GM21737 (cell line): ENCODE results near the gene NFIA.

Experiments
- ATAC-seq: cut with Tn5 transposase; IDR thresholded peaks from one replicate; pipeline ENCODE4 v1.9.1; 2021; ENCODE audit warnings: mild to moderate bottlenecking, moderate library complexity; ENCODE audit not compliant: unreplicated experiment

Gene NFIA

DNA sequence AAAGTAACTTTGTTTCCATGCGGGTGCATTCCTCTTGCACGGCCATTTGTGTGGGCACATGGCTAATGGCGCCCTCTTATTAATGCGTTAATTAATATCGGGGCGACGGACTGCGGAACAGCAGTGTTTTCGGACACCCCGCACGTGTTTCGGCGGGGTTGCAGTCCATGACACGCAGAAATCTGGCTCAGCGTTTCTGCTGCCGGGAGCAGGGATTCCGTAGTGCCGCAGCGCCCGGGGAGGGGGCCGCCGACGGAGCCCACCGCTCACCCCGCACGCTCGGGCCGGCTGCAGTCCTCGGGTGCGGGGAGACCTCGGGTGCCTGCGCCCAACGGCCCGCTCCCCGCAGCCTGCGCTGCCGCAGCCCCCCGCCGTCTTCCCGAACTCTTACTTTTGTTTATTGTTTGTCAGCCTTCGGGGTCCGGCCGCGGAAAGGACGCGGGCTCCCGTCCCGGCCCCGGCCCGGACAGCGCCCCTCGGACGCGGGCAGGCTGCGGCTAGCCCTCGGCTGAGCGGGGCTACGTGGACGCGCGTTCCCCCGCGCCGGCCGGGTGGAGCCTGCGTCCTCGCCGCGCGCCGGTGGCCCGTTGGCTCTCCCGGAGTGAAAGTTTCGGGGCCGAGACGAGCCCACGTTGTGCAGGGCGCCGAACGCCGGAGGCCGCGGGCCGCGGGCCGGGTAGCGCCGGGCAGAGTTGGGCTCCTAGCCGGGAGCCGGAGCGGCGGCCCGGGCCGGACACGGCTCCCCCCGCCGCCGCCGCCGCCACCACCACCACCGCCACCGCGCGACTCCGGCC, 849 bp downstream of the NFIA start:
- ATAC-seq = no peak

- ATAC-seq = no peak
Observed at GRCh38 chr1:61083807-61084440, 1.6 kb downstream of the NFIA start.

- ATAC-seq = no peak
Observed at GRCh38 chr1:61084491-61085031, 2.2 kb downstream of the NFIA start.

DNA sequence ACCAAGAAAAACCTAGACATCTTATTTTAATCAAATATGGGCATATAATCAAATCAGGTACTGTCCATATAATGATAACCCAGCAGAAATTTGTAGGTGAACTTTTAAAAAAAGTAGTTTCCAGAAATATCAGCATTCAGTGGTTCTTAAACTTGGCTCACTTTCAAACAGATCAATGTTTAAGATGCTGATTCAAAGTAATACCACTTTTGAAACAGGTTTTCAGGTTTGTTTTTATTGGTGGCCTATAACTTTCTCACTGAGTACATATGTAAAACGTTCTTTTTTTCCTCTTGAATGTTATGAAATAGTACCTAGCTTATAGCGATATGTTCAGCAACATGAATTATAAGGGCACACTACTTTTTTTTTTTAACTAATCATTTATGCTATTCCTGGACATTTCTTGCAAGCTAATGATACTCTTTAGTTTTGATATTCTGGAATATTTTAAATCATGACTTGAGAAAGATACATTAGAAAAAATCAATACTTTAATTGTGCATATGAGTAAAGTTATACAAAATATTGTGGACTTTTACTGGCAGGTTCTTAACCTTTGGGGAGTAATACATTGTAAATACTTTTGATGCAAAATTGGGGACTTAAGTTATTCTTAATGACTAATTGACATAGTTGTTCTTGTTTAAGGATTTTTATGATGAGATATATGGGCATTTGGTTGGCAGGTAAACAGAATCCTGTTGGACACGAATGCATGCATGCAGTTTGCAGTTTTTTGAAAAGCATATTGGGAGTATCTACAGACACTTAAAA, 3.0 kb downstream of the NFIA start:
- ATAC-seq = no peak

GRCh38 chr1:61085983-61086644, 3.8 kb downstream of the NFIA start:
- ATAC-seq = no peak

GRCh38 chr1:61087571-61087970, 5.2 kb downstream of the NFIA start:
- ATAC-seq = no peak

- no peak for ATAC-seq
Observed at GRCh38 chr1:61088163-61088974, 6.0 kb downstream of the NFIA start.

- ATAC-seq = no peak
Observed at GRCh38 chr1:61089338-61089737, 7.0 kb downstream of the NFIA start.

DNA sequence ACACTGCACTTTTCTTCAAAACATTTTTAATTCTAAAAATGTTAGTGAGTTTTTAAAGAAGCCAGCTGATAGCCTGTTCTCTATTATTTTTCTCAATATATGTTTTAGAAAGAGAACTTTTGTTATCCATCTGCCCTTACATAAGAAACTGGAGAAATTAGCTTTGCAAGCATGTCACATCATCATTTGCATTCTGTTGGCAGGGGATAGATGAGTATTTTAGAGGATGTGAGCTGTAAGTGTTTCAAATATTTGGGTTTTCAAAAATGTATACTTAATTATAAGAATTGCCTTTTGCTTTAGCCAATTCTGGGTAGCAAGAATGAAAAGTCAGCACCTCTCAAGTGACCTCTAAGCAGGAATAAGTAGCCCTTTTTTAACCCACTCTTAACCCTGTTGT, 7.4 kb downstream of the NFIA start:
- no peak for ATAC-seq

DNA sequence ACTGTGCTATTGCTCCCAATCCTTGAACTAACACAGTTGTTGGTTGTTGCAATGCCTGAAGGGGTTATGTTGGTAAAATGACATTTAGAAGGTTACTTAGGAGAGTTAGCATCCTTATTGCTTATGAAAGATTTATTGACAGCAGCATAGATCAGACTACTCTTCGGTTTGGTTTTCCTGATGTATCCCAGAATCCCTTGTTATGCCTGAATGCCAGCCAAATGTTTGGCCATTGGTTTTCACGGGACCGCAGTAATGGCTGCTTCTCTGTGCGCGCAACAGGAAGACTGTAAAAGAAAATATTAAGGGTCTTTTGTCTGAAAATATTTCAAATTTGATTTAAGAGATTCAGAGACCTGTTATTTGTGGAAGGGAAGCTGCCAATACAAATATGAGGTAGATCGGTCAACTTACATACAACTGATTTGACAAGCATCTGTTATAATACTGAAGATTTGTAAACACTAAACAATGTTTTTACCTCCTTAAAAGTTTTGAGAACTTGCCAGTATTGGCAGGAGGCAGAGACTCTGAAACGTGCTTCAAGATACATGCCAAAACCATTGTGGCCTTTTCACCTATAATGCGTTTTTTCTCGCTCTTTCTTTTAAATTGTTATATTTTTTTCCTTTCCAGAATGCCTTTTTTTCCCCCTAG, 8.3 kb downstream of the NFIA start:
- no peak for ATAC-seq

DNA sequence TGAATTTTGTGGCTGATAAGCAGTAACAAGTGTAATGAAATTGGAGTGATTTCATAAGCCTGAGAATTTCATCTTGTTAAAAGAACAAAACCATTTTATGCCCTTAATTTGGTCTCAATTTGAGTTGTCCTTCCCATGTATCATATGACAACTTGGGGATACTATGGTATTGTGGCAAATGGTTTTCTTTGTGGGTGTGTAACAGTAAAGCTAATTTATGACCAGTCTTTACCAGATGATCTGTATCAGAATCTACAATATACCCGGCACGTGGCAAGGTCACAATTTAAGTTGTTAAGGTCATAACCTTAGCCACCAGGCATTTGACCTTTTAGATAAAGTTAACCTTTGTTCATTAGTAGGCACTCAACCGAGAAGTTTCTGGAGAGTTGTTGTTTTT, 9.1 kb downstream of the NFIA start:
- no peak for ATAC-seq

GRCh38 chr1:61092642-61093041, 10.3 kb downstream of the NFIA start:
- no peak for ATAC-seq

- no peak for ATAC-seq
Observed at GRCh38 chr1:61093525-61094137, 11.3 kb downstream of the NFIA start.

DNA sequence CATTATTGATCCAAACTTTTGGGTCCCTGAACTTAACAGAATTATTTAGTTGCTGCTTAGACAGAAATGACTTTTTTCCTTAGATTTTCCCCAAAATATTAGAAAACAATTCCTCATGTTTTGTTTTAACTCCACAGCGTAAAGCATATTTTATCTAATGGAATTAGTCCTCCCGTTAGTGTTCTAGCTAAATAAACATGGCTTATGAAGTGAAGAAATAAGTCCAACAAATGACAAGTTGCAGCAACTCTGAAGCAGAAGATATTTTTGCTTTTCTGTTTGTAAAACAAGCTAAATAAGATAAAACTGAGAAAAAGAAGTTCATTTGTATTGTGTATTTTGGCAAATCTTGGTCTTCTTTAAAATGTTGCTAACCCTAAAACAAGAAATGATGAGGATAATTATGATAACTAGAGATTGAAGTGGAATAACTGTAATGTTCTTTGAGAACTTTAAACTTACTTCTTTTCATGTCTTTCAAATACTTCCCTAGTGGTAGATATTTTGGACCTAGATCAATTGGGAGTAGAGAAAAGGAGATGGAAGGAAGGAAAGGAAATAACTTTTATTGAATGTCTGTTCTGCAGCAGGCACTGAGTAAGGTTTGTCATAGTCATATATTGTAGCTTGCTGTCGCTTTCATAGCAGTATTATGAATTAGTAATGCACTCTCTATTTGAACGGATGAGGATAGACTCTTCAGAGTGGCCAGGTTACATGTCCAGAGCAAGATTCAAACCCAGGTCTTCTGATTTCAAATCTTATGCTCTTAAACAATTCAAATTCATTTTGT, 12.5 kb downstream of the NFIA start:
- ATAC-seq = no peak

DNA sequence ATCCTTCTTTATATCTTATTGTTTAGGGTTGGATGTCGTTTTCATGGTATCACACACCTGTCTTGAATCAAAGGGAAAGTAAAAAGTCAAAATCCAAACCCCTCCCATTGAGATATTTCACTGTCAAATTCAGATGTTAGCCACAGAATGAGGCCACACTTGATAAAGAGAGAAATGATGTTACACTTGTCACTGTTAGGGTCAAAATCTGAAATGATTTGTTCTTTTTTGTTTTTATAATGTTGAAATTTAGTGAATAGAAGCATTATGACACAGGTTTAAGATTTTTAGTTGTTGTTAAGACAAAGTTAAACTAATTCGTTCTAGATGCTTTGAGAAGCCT, 13.1 kb downstream of the NFIA start:
- no peak for ATAC-seq

GRCh38 chr1:61097317-61097716, 15.0 kb downstream of the NFIA start:
- ATAC-seq = no peak

DNA sequence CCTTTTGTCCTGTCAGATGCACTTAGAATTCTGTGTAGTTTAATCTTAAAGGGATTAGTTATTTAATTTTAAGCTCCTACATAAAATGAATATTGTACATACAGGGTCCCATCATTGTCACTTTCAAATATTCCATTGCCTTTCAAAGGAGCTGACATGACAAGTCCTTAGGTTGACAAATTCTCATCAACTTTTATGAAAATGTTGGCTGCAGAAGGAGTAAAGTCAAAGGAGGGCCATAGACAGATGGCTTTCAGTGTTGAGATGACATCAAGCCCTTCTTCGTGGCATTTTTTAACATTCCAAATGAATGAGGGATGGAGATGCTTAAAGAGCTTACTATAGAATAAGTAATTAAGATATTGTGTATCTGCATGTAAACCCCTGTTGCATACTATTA, 15.4 kb downstream of the NFIA start:
- ATAC-seq = no peak

DNA sequence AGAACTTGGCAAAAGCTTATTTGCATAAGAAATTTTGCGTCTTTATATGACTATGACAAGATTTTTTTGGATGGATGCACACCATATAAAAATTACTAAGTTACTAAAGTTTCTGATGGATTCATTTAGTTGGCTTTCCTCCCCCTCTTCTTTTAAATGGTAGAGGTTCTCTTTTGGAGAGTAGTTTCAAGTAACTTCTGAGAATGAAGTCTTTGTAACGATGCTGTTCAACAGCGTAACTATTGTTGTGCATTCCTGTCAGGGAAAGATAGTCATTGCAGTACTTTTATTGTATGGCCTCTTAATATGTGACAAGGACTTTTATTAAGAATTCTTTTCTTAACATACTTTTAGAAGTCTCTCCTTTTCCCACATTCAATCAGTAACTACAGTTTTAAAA, 16.0 kb downstream of the NFIA start:
- no peak for ATAC-seq
